Mammary epithelial cell (primary cell): ENCODE results near the gene OR12D1.

Experiments
- EZH2 ChIP-seq: IDR thresholded peaks from 2 replicates; pipeline ENCODE4 v1.6.1; 2012; ENCODE audit warnings: low read length, inconsistent platforms, borderline replicate concordance
- TF ChIP-seq, protein P1 (sequence below), 2 donors: IDR thresholded peaks in 1 of 2; conservative IDR thresholded peaks in 1 of 2; 2 replicates each; pipeline ENCODE4 v1.5.1; 2011 to 2012; ENCODE audit warnings: inconsistent platforms in 2 of 2, low read length in 2 of 2, mild to moderate bottlenecking in 2 of 2, control low read depth in 1 of 2, low read depth in 1 of 2; ENCODE audit not compliant: insufficient read depth in 1 of 2; ENCODE audit errors: extremely low read depth in 1 of 2

DNA sequence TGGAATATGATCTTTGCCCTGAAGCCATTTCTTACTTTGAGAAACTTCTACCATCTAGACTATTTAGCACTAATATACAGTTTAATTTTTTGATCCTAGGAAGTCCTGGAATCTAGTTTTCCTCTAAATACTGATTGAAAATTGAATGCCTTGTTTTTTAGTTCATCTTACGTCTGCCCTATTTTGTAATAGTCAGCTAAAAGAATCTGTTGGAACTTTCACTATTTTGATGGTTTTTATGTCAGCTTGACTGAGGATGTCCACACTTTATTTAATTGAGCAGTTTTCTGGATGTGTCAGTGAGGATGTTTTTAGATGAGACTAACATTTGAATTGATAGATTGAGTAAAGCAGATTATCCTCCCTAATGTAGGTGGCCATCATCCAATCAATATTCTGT, 10.9 kb upstream of the OR12D1 start:
- TF ChIP-seq, protein P1, sequence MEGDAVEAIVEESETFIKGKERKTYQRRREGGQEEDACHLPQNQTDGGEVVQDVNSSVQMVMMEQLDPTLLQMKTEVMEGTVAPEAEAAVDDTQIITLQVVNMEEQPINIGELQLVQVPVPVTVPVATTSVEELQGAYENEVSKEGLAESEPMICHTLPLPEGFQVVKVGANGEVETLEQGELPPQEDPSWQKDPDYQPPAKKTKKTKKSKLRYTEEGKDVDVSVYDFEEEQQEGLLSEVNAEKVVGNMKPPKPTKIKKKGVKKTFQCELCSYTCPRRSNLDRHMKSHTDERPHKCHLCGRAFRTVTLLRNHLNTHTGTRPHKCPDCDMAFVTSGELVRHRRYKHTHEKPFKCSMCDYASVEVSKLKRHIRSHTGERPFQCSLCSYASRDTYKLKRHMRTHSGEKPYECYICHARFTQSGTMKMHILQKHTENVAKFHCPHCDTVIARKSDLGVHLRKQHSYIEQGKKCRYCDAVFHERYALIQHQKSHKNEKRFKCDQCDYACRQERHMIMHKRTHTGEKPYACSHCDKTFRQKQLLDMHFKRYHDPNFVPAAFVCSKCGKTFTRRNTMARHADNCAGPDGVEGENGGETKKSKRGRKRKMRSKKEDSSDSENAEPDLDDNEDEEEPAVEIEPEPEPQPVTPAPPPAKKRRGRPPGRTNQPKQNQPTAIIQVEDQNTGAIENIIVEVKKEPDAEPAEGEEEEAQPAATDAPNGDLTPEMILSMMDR (conservative IDR thresholded peaks at IDR 0.05 in 1 of 2, IDR thresholded peaks at IDR 0.05 in 1 of 2; ENCODE audit: extremely low read depth in 1 of 2, insufficient read depth in 1 of 2, low read depth in 1 of 2, low read length in 2 of 2): no peak
- TF ChIP-seq EZH2: no peak
